ENCODE measurements around the gene FBXO17. TPM values are rescaled to one million over a fixed set of nuclear protein-coding genes. Genes with fewer than 3 reads are reported as not detected.

The FBXO17 gene
- total and polyA plus RNA-seq, 2 of the 13 experiments (the other 11 are each of a cell fraction or from before 2014, with no cell fraction given), result 22.1 to 58.7 TPM

DNA sequence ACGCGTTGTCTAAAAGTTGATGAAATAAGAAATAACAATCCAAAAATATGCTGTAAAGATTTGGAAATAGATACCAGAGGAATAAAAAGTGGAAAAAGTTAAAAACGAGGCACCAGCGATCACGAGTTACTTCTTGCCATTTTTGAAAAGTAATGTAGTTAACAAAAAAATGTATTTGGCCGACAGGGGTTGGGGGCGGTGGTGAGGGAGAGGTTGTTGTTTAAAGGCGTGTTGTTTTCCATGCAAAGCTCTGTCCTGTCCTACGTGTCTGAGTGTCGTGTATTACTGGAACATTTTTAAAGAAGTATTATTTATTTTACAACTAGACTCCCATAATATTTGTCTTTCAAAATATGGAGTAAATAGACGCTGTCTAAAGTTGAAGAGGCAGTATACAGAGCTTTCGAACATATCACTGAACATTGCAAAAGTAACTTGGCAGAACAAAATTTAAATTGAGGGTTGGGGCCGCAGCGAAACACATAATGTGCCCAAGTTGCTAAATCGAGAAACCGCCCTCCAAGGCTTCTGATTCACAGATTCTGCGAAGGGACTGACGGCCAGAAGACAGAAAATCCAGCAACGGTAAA is 823 bp downstream of the FBXO17 start:
- Histone ChIP-seq H3K9me3 (ENCODE audit: low read length) (no peaks in the 10 kb centered on the region), H3K27me3 (ENCODE audit: control insufficient read depth in 1 of 2, insufficient read depth in 2 of 2, low read length in 2 of 2) (no peaks in the 10 kb centered on the region), H3K4me2 (ENCODE audit: low read depth, low read length) (peak overlapping the region; percentile 80), H3K4me3 (replicated peaks in 1 of 3; ENCODE audit: insufficient read depth in 1 of 3, low read depth in 2 of 3, low read length in 3 of 3) (peak overlapping the region; percentile 67 to 81 (median 80)), H3K79me2 (ENCODE audit: insufficient read depth, low read length) (peaks cover 51% of the 10 kb centered on the region), H3K27ac (ENCODE audit: extremely low read length, insufficient read depth, low read length) (peak overlapping the region; percentile 99), H4K20me1 (ENCODE audit: insufficient read depth, low read length) (peaks cover 6% of the 10 kb centered on the region; the same call in 1 of the 2 replicates), H3K9ac (ENCODE audit: insufficient read depth, low read depth, low read length) (peak overlapping the region; percentile 84), H2AFZ (ENCODE audit: low read length) (no peak overlapping the region), H3K36me3 (replicated peaks in 1 of 2; ENCODE audit: control insufficient read depth in 1 of 2, insufficient read depth in 2 of 2, low read length in 2 of 2) (peaks cover 0 to 3% of the 10 kb centered on the region in 2 experiments; a peak in 1 of 5 replicates), H3K4me1 (ENCODE audit: insufficient read depth, low read length) (peaks cover 54% of the 10 kb centered on the region)
- ATAC-seq (no peak), FAIRE-seq (no peak), DNase-seq (ENCODE audit: low spot score) (no peak)
- TSS peak; percentile 71 for BruUV-seq (replicated peaks)
- in situ Hi-C loops (cut with HindIII; ENCODE audit: extremely low pct_ligation_motif_present, low pct_unique_long_range_greater_than_20kb) (loop anchor here (5.0 kb wide), 1 partner anchor 63 kb away; no protein-coding TSS in a partner anchor), intact Hi-C loops (cut with micrococcal nuclease; ENCODE audit: unreplicated experiment) (loop anchor here (5.0 kb wide), 1 partner anchor 78 kb away; no protein-coding TSS in a partner anchor)
- ChIA-PET POLR2A (interaction anchor here (0.6 to 1.8 kb wide), 6 partner anchors 7 to 74 kb away, joined by 3 to 12 read pairs (median 4); partner anchors contain the start of genes MRPS12, NFKBIB and SARS2), CTCF (ENCODE audit: low intra/inter-chr PET ratio, low total read pairs) (no interaction called here)
- 3% methylated on average over 15 of the region's 19 CpGs for WGBS (ENCODE audit: low lambda C conversion rate)
- peak; percentile 69; the same call in 1 of the 2 replicates for TF ChIP-seq MTF2 (CRISPR knock-in tag; IDR thresholded peaks at IDR 0.05; ENCODE audit: borderline replicate concordance)
- TF ChIP-seq, protein P1, sequence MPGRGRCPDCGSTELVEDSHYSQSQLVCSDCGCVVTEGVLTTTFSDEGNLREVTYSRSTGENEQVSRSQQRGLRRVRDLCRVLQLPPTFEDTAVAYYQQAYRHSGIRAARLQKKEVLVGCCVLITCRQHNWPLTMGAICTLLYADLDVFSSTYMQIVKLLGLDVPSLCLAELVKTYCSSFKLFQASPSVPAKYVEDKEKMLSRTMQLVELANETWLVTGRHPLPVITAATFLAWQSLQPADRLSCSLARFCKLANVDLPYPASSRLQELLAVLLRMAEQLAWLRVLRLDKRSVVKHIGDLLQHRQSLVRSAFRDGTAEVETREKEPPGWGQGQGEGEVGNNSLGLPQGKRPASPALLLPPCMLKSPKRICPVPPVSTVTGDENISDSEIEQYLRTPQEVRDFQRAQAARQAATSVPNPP (CRISPR knock-in tag; IDR thresholded peaks at IDR 0.05), result no peak

DNA sequence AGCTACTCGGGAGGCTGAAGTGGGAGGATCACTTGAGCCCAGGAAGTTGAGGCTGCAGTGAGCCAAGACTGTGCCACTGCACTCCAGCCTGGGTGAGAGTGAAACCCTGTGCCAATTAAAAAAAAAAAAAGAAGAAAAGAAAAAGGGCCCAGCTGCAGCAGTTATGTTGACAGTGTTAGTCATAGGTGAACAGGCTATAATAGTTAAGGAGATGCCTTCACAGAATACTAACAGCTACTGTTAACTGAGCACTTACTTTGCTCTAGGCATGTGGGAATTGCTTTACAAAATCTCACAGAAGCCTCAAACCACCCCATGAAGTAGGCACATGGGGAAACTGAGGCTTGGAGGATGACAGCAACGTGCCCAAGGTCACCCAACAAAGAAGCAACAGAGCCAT is 3.9 kb downstream of the FBXO17 start:
- Histone ChIP-seq H4K20me1 (ENCODE audit: insufficient read depth, low read length) (peaks cover 11% of the 10 kb centered on the region; the same call in 1 of the 2 replicates), H3K4me1 (ENCODE audit: insufficient read depth, low read length) (peaks cover 36% of the 10 kb centered on the region), H3K9ac (ENCODE audit: insufficient read depth, low read depth, low read length) (no peak overlapping the region), H3K27me3 (ENCODE audit: control insufficient read depth in 1 of 2, insufficient read depth in 2 of 2, low read length in 2 of 2) (no peaks in the 10 kb centered on the region), H3K27ac (ENCODE audit: extremely low read length, insufficient read depth, low read length) (no peak overlapping the region), H3K9me3 (ENCODE audit: low read length) (no peaks in the 10 kb centered on the region), H3K4me2 (ENCODE audit: low read depth, low read length) (0 out of 2 replicates have a peak overlapping the region, but pooled peaks have one; percentile 11), H3K79me2 (ENCODE audit: insufficient read depth, low read length) (peaks cover 68% of the 10 kb centered on the region), H3K4me3 (replicated peaks in 1 of 3; ENCODE audit: insufficient read depth in 1 of 3, low read depth in 2 of 3, low read length in 3 of 3) (no peak overlapping the region), H3K36me3 (replicated peaks in 1 of 2; ENCODE audit: control insufficient read depth in 1 of 2, insufficient read depth in 2 of 2, low read length in 2 of 2) (peaks cover 2 to 17% of the 10 kb centered on the region in 2 experiments; a peak in 2 of 5 replicates), H2AFZ (ENCODE audit: low read length) (no peak overlapping the region)
- in situ Hi-C loops (cut with HindIII; ENCODE audit: extremely low pct_ligation_motif_present, low pct_unique_long_range_greater_than_20kb), result no loop called here
- FAIRE-seq (no peak), ATAC-seq (no peak), DNase-seq (ENCODE audit: low spot score) (no peak)
- TF ChIP-seq ATF7-NPFF (CRISPR knock-in tag; IDR thresholded peaks at IDR 0.05; ENCODE audit: low read depth), result no peak
- TF ChIP-seq AGO2 (optimal IDR thresholded peaks at IDR 0.05; ENCODE audit: low read depth, low read length), result no peak
- no peak for TF ChIP-seq FOXA3 (CRISPR knock-in tag; IDR thresholded peaks at IDR 0.05)
- TF ChIP-seq, protein P2, sequence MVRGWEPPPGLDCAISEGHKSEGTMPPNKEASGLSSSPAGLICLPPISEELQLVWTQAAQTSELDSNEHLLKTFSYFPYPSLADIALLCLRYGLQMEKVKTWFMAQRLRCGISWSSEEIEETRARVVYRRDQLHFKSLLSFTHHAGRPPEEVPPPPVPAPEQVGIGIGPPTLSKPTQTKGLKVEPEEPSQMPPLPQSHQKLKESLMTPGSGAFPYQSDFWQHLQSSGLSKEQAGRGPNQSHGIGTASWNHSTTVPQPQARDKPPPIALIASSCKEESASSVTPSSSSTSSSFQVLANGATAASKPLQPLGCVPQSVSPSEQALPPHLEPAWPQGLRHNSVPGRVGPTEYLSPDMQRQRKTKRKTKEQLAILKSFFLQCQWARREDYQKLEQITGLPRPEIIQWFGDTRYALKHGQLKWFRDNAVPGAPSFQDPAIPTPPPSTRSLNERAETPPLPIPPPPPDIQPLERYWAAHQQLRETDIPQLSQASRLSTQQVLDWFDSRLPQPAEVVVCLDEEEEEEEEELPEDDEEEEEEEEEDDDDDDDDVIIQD (CRISPR knock-in tag; IDR thresholded peaks at IDR 0.05; ENCODE audit: low read depth), result no peak
- TF ChIP-seq ATF1 (CRISPR knock-in tag; IDR thresholded peaks at IDR 0.05), result no peak
- no peak for TF ChIP-seq HOXA7 (CRISPR knock-in tag; IDR thresholded peaks at IDR 0.05)
- no peak for TF ChIP-seq NAIF1 (CRISPR knock-in tag; IDR thresholded peaks at IDR 0.05; ENCODE audit: borderline replicate concordance)
- no peak for TF ChIP-seq DR1 (CRISPR knock-in tag; IDR thresholded peaks at IDR 0.05)
- TF ChIP-seq SMAD3 (CRISPR knock-in tag; IDR thresholded peaks at IDR 0.05), result no peak
- TF ChIP-seq HNRNPUL1 (IDR thresholded peaks at IDR 0.05; ENCODE audit: low read depth, low read length), result no peak
- no peak for TF ChIP-seq ZNF773 (CRISPR knock-in tag; IDR thresholded peaks at IDR 0.05; ENCODE audit: borderline replicate concordance)
- TF ChIP-seq HOXA5 (CRISPR knock-in tag; IDR thresholded peaks at IDR 0.05), result no peak
- TF ChIP-seq ZBTB42 (CRISPR knock-in tag; IDR thresholded peaks at IDR 0.05), result no peak
- no peak for TF ChIP-seq XBP1 (CRISPR knock-in tag; IDR thresholded peaks at IDR 0.05)
- no peak for TF ChIP-seq ZNF121 (CRISPR knock-in tag; IDR thresholded peaks at IDR 0.05)
- intact Hi-C loops (cut with micrococcal nuclease; ENCODE audit: unreplicated experiment), result no loop called here
- 88% methylated on average over 2 of the region's 2 CpGs for WGBS (ENCODE audit: low lambda C conversion rate)
- ChIA-PET POLR2A (interaction anchor here (1.4 kb wide), 1 partner anchor 10 kb away, joined by 5 read pairs; no protein-coding TSS in a partner anchor), CTCF (ENCODE audit: low intra/inter-chr PET ratio, low total read pairs) (no interaction called here)
- no TSS peak for BruUV-seq (replicated peaks)
